Adipocyte (in vitro differentiated cells): ENCODE measurements around the gene KRT26.

Experiments
- DNase-seq: peaks from one replicate; pipeline ENCODE4 v3.0.0-alpha.2; 2015; ENCODE audit warnings: low read depth
- H3K27me3 ChIP-seq: replicated peaks from 2 replicates; pipeline ENCODE4 v1.7.0; 2013; ENCODE audit warnings: mild to moderate bottlenecking, low read length, moderate library complexity; ENCODE audit not compliant: control insufficient read depth, insufficient read depth
- H3K36me3 ChIP-seq: 2 replicates; pipeline ENCODE4 v1.7.0; 2013; ENCODE audit warnings: low read length, mild to moderate bottlenecking, moderate library complexity; ENCODE audit not compliant: control insufficient read depth, insufficient read depth, severe bottlenecking
- H3K4me1 ChIP-seq: 2 replicates; pipeline ENCODE4 v1.7.0; 2013; ENCODE audit warnings: mild to moderate bottlenecking, low read length, moderate library complexity; ENCODE audit not compliant: control insufficient read depth, insufficient read depth
- H3K4me3 ChIP-seq: 2 replicates; pipeline ENCODE4 v1.7.0; 2013; ENCODE audit warnings: mild to moderate bottlenecking, low read length, moderate library complexity
- H3K9ac ChIP-seq: 2 replicates; pipeline ENCODE4 v1.7.0; 2013; ENCODE audit warnings: mild to moderate bottlenecking, low read length, moderate library complexity
- H3K9me3 ChIP-seq: 2 replicates; pipeline ENCODE4 v1.7.0; 2013; ENCODE audit warnings: mild to moderate bottlenecking, low read length, moderate library complexity; ENCODE audit not compliant: control insufficient read depth

The KRT26 gene

DNA sequence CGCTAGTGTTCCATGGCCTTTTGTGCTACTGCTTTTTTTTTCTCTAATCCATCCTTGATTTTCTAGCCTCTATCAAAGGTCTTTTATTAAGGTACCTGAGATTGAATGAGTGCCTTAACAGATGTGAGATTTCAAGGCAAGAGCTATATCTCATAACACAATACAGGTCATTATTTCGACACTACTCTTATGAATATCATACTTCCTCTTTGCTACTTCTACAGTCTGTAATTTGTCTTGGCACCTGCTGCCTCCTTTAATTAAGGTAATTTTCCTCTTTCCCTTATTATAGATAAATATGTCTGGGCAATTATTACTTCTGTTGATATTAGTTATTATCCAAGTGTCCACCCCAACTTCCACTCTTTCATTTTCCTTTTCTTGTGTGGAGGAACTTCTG is 22.5 kb upstream of the KRT26 start:
- Histone ChIP-seq H3K4me3 (no peak overlapping the region), H3K4me1 (peaks cover 23% of the 10 kb centered on the region), H3K36me3 (no peaks in the 10 kb centered on the region), H3K27me3 (peaks cover 17% of the 10 kb centered on the region), H3K9ac (no peak overlapping the region), H3K9me3 (no peaks in the 10 kb centered on the region)
- no peak for DNase-seq

GRCh38 chr17:40793832-40794231 is 21.8 kb upstream of the KRT26 start:
- Histone ChIP-seq H3K9me3 (no peaks in the 10 kb centered on the region), H3K27me3 (peaks cover 16% of the 10 kb centered on the region), H3K4me3 (no peak overlapping the region), H3K9ac (no peak overlapping the region), H3K36me3 (no peaks in the 10 kb centered on the region), H3K4me1 (peaks cover 23% of the 10 kb centered on the region)
- DNase-seq, result no peak

DNA sequence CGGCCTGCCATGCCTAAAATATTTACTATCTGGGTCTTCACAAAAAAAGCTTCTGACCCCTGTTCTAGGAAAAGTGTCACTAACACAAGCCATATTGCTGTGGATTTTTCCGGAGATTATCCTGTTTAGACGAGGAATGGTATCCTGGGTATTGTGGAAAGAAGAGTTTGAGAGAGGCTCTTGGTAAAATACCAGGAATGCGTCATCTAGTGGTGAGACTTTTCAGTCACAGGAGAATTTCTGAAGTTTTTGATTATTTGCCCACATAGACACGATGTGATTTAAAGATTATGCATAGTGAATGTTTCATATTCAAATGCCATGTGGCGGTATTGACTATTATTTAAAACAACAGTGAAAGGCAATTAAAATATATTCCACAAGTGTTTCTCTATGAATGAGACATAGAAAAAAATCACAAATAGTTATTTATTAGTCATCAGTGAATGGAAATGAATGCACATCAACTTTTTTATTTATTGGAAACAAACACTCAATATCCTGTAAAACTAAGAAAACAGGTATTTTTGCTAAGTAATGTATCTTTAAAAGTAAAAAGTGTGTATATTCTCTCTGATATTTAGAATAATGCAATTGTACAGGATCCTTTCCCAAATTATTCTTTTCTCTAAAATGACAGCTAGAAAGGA is 19.9 kb upstream of the KRT26 start:
- Histone ChIP-seq H3K36me3 (no peaks in the 10 kb centered on the region), H3K4me1 (peaks cover 23% of the 10 kb centered on the region), H3K4me3 (peak overlapping the region; percentile 53), H3K9ac (peak overlapping the region; percentile 75), H3K9me3 (no peaks in the 10 kb centered on the region), H3K27me3 (peaks cover 19% of the 10 kb centered on the region)
- peak; percentile 80 for DNase-seq

DNA sequence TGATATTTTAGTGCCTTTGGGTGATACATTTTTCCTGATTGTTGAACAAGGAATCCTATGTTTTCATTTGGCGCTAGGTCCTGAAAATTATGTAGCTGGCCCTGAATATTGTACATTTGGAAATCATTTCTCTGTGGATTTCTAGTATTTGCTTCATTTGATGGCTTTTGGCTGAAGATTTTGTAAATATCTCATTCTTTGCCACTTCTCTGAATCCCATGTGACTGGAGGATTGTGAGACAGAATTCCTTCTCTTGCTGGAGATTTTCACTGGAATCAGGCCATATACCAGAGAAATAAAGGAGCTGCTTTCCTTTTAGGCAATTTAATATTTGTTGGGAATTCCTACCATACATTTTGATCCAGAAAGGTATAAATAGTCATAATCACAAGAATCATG is 19.1 kb upstream of the KRT26 start:
- peak; percentile 43 for DNase-seq
- Histone ChIP-seq H3K4me3 (peak overlapping the region; percentile 53), H3K27me3 (peaks cover 16% of the 10 kb centered on the region)

GRCh38 chr17:40782450-40782849 is 10.4 kb upstream of the KRT26 start, which contains the start of gene KRT27:
KRT27 (minus strand) TSS chr17:40782550; CDS start chr17:40782493, 57 bp downstream.
- Histone ChIP-seq H3K27me3 (peaks cover 1% of the 10 kb centered on the region), H3K9me3 (no peaks in the 10 kb centered on the region), H3K4me3 (no peak within 1 kb of the TSS), H3K4me1 (peaks cover 4% of the 10 kb centered on the region), H3K36me3 (no peaks in the 10 kb centered on the region), H3K9ac (no peak within 1 kb of the TSS)
- no peak for DNase-seq

More for the DNA sequence above, 19.1 kb upstream of the KRT26 start:
- Histone ChIP-seq H3K9ac (peak overlapping the region; percentile 75), H3K4me1 (peaks cover 23% of the 10 kb centered on the region), H3K9me3 (no peaks in the 10 kb centered on the region), H3K36me3 (no peaks in the 10 kb centered on the region)

DNA sequence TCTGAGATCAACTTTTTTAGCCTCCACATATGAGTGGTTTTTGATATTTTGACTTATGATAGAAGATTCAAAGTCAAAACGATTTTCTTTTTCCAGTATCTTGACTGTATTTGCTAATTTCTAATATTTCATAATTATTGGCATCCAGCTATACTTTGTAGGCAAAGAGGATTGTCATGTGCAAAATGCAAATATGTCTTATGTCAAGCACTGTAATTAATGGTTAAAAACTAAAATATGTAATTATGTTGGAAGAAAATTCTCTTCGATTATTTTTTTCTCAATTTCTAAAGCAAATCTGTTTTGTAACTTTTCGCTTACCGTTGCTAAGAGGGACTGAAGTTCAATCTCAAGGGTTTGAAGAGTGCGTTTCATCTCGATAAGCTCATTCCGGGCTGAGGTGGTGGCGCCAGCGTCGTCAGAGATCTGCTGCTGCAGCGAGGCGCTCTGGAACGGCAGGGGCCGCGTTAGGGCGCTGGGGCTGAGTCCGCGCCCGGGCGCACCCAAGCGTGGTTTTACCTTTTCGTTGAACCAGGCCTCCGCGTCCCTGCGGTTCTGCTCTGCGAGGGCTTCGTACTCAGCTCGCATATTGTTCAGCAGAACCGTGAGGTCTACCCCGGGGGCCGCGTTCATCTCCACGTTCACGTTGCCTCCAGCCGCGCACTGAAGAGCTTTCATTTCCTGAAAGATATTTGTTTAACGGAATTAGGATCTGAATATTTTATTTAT is 7.3 kb upstream of the KRT26 start:
- H3K9me3 ChIP-seq, result no peaks in the 10 kb centered on the region
- H3K4me3 ChIP-seq, result peak overlapping the region; percentile 58
- peaks cover 16% of the 10 kb centered on the region for H3K27me3 ChIP-seq
- no peak overlapping the region for H3K9ac ChIP-seq
- H3K4me1 ChIP-seq, result peaks cover 4% of the 10 kb centered on the region
- no peak for DNase-seq
- no peaks in the 10 kb centered on the region for H3K36me3 ChIP-seq

- Histone ChIP-seq H3K4me1 (peaks cover 4% of the 10 kb centered on the region), H3K36me3 (no peaks in the 10 kb centered on the region), H3K4me3 (no peak overlapping the region), H3K27me3 (peaks cover 16% of the 10 kb centered on the region), H3K9me3 (no peaks in the 10 kb centered on the region), H3K9ac (no peak overlapping the region)
- DNase-seq, result no peak
These were observed 6.5 kb upstream of the KRT26 start for GRCh38 chr17:40778461-40778860.

DNA sequence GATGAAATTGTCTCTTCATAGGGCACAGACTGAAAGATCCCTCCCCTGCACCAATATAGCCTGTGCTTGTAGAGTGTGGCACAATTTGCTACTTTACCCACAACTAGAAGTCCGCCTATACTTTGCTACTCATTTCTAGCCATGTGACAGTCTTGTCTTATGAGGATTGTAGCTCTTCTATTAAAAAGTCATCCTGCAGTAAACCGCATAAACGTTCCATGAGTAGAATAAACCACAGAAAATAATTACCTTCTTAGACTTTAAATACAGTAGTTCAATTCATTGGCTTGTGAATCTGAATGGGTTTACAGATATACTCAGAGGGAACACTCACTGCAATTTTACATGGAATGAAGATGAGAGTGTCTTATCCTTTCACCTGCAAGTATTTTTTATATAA is 6.0 kb upstream of the KRT26 start:
- no peak overlapping the region for H3K4me3 ChIP-seq
- H3K9me3 ChIP-seq, result no peaks in the 10 kb centered on the region
- peaks cover 16% of the 10 kb centered on the region for H3K27me3 ChIP-seq
- no peak for DNase-seq
- peaks cover 4% of the 10 kb centered on the region for H3K4me1 ChIP-seq
- no peak overlapping the region for H3K9ac ChIP-seq
- no peaks in the 10 kb centered on the region for H3K36me3 ChIP-seq

- Histone ChIP-seq H3K27me3 (peaks cover 16% of the 10 kb centered on the region), H3K9ac (no peak overlapping the region), H3K9me3 (no peaks in the 10 kb centered on the region), H3K4me3 (no peak overlapping the region), H3K36me3 (no peaks in the 10 kb centered on the region), H3K4me1 (peaks cover 4% of the 10 kb centered on the region)
- no peak for DNase-seq
These were observed 5.5 kb upstream of the KRT26 start for GRCh38 chr17:40777459-40777858.

- Histone ChIP-seq H3K4me1 (peaks cover 4% of the 10 kb centered on the region), H3K9ac (no peak overlapping the region), H3K36me3 (no peaks in the 10 kb centered on the region), H3K4me3 (no peak overlapping the region), H3K9me3 (no peaks in the 10 kb centered on the region), H3K27me3 (peaks cover 24% of the 10 kb centered on the region)
- DNase-seq, result no peak
These were observed 3.9 kb upstream of the KRT26 start for GRCh38 chr17:40775945-40776344.

- DNase-seq, result no peak
- H3K27me3 ChIP-seq, result no peaks in the 10 kb centered on the region
- no peaks in the 10 kb centered on the region for H3K4me1 ChIP-seq
- peaks cover 48% of the 10 kb centered on the region for H3K9me3 ChIP-seq
- no peak overlapping the region for H3K4me3 ChIP-seq
- no peak overlapping the region for H3K9ac ChIP-seq
- H3K36me3 ChIP-seq, result no peaks in the 10 kb centered on the region
These were observed 6.3 kb downstream of the KRT26 start for GRCh38 chr17:40765657-40766056.
